Dermis microvascular lymphatic vessel endothelial cell (primary cell): ENCODE data around the gene MAP2K4. TPM values are rescaled to one million over a fixed set of nuclear protein-coding genes. Genes with fewer than 3 reads are reported as not detected.

ENCODE experiments used
- DNase-seq, 2 donors: peaks; one replicate each; pipeline versions ENCODE4 v3.0.0 to v3.0.0-alpha.2; 2010; ENCODE audit warnings: low read depth in 2 of 2
- total RNA-seq: library from RNA; depleted of rRNA; stranded (reverse); fragments of >200 nt; gene quantifications from 2 replicates; pipeline ENCODE4 v1.2.1, GENCODE V29; 2014

MAP2K4 gene
- total RNA-seq, 1 donor from 2014 or later, result 21.4 TPM

GRCh38 chr17:12037970-12038369 lies 17.3 kb downstream of the MAP2K4 start:
- no peak for DNase-seq

- no peak for DNase-seq
These were observed 19.8 kb downstream of the MAP2K4 start for GRCh38 chr17:12040478-12040877.

DNA sequence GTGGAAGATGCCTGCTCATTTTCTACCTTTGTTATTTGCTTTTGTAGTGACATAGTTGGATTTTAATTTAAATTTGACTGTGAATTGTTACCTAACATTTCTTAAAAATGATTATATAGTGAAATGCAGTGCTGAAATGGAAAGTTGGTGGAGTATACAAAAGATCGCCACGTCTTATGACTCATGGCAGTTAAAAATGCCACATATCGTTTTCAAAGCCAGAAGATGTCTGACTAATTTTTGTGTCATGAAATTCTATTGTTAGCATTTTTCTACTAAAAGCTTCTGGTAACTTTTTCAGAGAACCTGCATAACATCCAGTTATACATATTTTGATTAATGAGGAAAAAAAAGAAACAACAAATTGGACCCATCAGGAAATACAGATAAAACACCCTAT lies 20.6 kb downstream of the MAP2K4 start:
- peak in 1 of 2 donors; percentile 68 for DNase-seq

- no peak for DNase-seq
These were observed 23.0 kb downstream of the MAP2K4 start for GRCh38 chr17:12043702-12044101.

- no peak for DNase-seq
These were observed 26.1 kb downstream of the MAP2K4 start for GRCh38 chr17:12046786-12047185.

GRCh38 chr17:12047681-12048376 lies 27.2 kb downstream of the MAP2K4 start:
- DNase-seq, result peak; percentile 5 to 66

DNA sequence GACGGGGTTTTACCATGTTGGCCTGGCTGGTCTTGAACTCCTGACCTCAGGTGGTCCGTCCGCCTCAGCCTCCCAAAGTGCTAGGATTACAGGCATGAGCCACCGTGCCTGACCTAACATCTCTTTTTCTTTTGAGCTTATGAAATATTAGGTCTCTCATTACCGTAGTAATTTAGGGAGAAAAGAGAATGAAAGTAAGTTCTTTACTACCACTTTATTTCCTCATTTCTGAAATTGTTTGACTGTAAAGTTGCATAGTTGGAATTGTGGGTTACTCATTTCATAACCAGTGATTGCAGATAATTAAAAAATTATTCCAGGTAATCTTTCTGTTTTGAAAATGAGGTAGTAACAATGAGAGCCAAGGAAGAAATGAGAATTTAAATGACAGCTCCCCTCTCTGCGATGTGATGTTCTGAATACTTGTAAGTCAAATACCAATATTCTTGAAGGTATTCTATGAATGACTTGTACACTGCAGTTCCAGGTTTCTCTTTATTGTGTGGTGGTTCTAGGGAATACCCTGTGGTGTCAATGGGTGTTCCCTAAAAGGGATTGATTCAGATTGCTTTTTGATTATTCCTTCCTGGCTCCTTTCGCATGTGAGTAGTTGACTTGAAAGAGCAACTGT lies 28.3 kb downstream of the MAP2K4 start:
- DNase-seq, result no peak

- no peak for DNase-seq
These were observed 30.1 kb downstream of the MAP2K4 start for GRCh38 chr17:12050646-12051225.

DNA sequence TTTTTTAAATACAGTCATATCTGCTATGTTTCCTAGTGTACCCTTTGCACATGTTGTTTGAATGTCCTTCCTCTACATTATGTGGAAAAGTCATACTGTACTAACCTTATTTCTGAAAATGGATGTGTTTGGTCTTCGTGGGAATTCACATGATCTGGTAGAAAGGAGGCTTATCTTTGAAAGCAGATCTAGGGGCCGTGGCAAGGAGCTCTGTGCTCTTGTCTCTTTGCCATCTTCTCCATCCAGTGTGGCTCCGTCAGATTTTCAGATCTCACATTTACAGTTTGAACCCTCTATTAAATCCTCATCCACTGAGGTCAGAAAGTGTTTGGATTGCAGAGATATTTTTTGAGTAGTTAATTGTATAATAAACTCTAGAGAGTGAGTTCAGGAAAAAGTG lies 32.9 kb downstream of the MAP2K4 start:
- DNase-seq, result no peak

DNA sequence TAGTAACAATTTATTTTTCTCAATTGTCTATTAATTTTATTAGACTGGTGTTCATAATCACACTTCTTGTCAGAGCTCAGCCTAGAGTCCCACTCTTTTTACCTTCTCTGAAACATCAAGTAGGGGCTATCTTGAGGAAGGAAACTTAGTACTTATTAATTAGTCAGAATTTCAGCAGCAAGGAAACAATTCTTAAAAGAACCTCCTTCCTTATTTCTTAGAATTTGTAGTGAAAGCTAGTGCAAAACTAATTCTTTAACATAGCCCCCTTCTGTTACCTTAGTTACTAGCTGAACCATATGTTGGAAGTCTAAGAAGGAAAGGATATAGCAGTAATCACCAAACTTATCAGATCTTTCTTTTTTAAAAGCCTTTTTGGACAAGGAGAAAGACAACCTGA lies 35.2 kb downstream of the MAP2K4 start:
- DNase-seq, result no peak

DNA sequence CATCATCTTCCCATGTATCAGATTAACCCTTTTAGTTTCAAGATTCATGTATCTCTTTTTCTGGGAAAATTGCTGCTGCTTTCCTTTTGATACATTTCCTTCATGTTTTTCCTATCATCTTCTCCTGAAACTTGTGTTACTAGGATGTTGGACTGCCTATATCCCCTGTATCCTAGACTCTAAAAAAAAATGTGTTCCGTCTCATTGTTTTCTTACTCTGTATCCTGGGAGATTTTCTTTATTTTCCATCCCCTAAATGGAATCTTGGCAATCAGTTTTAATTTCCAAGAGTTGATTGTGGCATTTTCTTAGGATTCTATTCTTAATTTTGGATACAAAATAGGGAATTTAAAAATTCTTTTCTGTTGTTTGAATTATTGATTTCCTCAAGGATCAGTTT lies 36.8 kb downstream of the MAP2K4 start:
- DNase-seq, result no peak

DNA sequence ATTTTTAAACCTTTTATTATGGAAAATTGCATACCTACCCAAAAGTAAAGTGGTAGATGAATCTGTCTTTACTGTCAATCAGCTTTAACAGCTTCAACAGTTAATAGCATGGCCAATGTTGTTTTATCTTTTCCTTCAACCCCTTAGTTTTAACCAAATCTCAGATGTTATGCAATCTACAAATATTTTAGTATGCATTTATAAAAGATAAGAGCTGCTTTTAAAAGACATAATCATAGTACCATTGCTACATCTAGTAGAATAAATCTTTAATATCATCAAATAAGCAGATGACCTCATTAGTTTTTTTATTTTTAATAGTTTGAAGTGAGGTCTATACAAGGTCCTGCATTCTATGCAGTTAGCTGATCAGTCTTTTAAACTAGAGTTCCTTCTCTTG lies 37.9 kb downstream of the MAP2K4 start:
- DNase-seq, result no peak

DNA sequence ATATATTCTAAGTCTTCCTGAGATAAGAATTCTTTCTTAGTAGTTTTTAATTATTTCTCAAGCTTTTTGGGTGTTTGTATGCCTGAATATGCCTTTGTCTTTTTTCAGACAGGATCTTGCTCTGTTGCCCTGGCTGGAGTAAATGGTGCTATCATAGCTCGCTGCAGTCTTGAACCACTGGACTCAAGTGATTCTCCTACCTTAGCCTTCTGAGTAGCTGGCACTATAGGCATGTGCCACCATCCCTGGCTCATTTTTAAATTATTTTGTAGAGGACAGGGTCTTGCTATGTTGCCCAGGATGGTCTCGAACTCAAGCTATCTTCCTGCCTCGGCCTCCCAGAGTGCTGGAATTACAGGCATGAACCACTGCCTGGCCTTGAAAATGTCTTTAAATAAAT lies 41.6 kb downstream of the MAP2K4 start:
- no peak for DNase-seq

DNA sequence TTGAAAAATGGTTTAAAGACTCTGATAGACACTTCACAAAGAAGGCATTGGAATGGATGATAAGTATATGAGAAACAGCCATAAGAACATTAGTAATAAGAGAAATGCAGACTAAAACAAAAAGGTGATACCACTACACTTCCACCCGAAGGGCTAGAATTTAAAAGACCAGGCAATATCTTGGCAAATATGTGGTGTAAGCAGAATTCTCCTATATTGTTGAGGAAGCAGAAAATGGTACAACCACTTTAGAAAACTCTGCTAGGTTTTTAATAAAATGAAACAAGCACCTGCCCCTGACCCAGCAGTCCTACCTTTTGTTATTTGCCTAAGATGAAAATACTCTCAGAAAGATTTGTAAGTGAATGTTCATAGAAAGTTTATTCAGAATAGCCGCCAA lies 43.7 kb downstream of the MAP2K4 start:
- DNase-seq, result no peak

- no peak for DNase-seq
These were observed 46.8 kb downstream of the MAP2K4 start for GRCh38 chr17:12067485-12067884.

GRCh38 chr17:12068946-12069345 lies 48.3 kb downstream of the MAP2K4 start:
- no peak for DNase-seq

DNA sequence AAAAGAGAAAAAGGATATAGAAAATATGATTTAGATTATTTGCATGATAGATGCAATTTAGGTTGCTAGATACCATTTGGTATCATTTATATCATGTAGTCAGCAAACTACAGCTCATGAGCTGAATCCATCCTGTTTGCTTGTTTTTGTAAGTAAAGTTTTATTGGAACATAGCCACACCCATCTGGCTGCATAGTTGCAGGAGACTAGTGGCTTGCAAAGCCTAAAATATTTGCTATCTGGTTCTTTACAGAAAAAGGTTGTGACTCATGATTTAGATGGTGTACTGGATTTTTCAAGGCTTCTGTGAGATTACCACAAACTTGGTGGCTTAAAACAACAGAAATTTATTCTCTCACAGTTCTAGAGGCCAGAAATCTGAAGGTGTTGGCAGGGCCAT lies 49.9 kb downstream of the MAP2K4 start:
- DNase-seq, result no peak

- DNase-seq, result no peak
These were observed 53.7 kb downstream of the MAP2K4 start for GRCh38 chr17:12074346-12074745.

- no peak for DNase-seq
These were observed 57.1 kb downstream of the MAP2K4 start for GRCh38 chr17:12077773-12078172.

- peak in 1 of 2 donors; percentile 1 for DNase-seq
These were observed 58.1 kb downstream of the MAP2K4 start for GRCh38 chr17:12078791-12079190.

DNA sequence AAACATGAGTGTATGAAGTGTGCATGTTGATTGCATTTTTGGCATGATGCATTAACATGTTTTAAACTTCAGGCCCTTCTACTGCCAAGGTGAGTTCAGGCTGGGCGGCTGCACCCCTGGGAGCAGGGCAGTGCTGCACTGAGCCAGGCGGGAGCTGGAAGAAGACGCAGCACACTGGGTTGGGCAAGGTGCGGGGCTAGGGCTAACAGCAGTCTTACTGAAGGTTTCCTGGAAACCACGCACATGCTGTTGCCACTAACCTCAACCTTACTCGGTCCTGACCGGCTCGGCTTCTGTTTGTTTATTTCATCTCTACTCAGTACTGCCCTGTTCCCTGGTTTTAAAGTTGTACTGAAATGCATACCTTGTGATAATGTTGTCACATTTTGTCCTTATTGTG lies 61.0 kb downstream of the MAP2K4 start:
- DNase-seq, result no peak

DNA sequence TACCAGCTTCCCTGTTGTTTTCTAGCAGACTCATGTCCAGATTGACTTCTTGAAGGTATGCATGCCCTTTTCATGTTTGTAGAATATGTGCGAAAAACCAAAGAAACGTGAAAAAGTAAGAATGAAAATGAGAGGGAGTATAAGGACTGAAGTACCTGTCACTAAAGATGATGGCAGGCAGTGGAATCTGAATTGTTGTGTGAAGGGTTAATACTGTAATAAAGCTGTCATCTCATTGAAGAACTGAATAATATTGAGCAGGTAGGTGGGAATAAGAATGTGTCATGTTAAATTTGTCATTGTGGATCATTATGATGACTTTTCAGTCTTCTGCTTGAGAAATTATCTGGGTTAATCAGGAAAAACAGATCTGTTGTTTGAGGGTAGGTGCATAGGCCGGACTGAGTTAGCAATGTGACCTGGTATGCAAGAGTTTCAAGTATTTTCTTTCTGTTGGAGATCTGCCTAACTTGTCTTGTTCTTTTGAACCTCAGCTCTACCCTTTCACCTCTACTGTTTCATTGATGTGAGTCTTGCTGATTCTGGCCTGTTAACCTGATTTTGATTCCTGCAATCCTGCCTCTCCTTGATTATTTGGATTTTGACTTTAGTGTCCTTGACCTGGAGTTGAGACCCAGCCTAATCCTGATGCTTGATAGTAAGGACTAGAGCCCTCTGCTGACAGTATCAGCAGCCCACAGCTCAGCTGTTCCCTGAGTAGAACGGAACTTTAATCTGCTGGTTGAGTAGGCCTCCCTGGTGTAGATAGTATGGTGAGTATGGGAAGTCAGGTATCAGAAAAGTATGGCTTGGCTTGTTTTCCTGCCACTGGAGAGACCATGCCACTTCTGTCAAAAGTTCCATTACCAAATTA lies 64.6 kb downstream of the MAP2K4 start:
- no peak for DNase-seq
